GM13977 (cell line): ENCODE measurements around the gene FBLN2.

Experiments
- DNase-seq: peaks from one replicate; pipeline ENCODE4 v3.0.0; 2012; ENCODE audit warnings: low spot score
- in situ Hi-C: fragments of 300-500 bp; cut with MboI; formaldehyde crosslinking; loops from one replicate; pipeline ENCODE4 v1.12.0; 2022; ENCODE audit warnings: low sequenced_read_pairs, low pct_unique_long_range_greater_than_20kb, mixed read lengths, inconsistent platforms; ENCODE audit not compliant: unreplicated experiment
- TF ChIP-seq, protein P1 (sequence below): IDR thresholded peaks from 2 replicates; pipeline ENCODE4 v1.5.1; 2012; ENCODE audit warnings: mild to moderate bottlenecking, control low read depth; ENCODE audit not compliant: insufficient read depth; ENCODE audit errors: extremely low read depth, missing control alignments

The FBLN2 gene

DNA sequence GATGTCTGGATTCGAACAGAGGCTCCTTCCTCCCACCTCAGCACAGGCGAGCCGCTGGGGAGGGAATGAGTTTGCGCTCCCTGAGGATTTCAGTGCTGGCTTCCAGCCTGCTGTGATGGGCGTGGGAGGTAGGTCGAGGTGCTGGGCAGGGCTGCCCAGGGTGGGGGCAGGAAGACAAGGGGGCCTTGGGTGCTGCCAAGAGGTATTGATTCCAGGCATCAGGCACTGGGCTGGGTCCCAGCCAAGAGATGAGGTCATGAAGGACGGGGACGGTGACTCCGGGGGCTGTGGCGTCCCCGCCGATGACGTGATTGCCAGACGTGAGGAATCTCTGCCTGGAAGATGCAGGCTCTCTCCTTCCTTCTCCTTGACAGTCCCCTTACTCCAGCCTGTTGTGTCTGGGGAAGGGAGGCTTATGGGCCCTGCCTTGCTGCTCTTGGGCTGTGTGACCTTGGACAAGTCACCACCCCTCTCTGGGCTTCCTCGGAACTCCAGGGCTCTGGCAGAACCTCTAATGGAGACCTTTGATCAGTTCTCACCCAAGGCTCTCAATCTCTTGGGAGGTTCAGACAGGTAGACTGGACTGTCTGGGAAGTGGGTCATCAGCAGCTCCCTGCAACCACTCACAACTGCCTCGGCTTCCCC, 116.8 kb downstream of the FBLN2 start:
- TF ChIP-seq, protein P1, sequence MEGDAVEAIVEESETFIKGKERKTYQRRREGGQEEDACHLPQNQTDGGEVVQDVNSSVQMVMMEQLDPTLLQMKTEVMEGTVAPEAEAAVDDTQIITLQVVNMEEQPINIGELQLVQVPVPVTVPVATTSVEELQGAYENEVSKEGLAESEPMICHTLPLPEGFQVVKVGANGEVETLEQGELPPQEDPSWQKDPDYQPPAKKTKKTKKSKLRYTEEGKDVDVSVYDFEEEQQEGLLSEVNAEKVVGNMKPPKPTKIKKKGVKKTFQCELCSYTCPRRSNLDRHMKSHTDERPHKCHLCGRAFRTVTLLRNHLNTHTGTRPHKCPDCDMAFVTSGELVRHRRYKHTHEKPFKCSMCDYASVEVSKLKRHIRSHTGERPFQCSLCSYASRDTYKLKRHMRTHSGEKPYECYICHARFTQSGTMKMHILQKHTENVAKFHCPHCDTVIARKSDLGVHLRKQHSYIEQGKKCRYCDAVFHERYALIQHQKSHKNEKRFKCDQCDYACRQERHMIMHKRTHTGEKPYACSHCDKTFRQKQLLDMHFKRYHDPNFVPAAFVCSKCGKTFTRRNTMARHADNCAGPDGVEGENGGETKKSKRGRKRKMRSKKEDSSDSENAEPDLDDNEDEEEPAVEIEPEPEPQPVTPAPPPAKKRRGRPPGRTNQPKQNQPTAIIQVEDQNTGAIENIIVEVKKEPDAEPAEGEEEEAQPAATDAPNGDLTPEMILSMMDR, result no peak
- in situ Hi-C loops, result no loop called here
- no peak for DNase-seq

DNA sequence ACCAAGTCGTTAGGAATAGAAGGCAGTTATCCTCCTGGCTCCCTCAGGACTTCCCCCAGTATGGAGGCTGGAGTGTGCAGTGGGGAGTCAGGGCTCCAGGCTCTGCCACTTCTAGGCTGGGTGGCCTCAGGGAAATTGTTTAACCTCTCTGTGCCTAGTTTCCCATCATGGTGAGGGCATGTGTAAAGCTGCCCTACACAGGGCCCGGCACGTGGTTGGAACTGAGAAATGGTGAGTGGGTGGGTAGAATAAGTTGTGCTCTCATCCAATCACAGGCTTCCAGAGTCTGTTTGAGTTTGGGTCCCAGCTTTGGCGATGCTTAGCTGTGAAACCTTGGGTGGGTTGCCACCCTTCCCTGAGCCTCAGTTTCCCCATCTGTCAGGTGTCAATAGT, 117.3 kb downstream of the FBLN2 start:
- TF ChIP-seq, protein P1, result no peak
- no peak for DNase-seq
- in situ Hi-C loops, result no loop called here

DNA sequence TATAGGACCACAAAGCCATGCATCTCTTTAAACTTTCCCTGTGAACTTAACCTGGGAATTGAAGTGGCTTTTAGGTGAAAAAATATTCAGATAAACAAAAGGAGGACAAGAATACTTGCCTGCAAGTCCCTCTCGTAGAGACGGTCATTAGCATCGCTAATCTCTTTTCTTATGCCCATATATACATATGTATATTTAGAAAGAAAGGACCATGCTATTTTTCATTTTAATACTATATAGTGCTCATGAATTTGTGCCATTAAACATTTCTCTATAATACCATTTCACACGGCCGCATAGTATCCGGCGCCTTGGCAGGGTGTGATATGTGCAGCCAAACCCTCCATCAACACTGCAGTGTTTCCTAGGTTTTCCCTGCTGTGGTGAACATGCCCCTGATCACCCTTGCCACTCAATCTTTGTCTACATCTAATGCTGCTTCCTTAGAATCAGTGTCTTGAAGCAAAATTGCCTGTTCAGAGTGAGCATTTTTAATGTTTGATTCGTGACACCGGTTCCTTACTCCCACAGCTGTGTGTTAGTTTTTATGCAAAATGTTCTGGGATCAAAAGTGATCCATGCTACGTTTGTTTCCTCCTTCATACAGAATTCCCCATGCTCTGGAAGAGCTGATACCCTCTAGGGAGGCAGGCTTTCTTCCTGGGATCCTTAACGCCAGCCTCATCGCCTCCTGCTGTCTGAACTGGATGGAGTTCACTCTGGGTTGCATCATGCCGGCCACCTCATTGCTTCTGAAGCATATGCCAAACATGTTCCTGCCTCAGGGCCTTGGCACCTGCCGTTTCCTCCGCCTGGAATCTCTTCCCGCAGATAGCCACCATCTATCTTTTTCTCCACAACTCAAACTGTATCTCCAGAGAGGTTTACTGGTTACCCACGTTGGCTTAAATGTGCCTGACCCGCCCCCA, 118.1 kb downstream of the FBLN2 start:
- no peak for DNase-seq
- TF ChIP-seq, protein P1, result no peak
- in situ Hi-C loops, result no loop called here

DNA sequence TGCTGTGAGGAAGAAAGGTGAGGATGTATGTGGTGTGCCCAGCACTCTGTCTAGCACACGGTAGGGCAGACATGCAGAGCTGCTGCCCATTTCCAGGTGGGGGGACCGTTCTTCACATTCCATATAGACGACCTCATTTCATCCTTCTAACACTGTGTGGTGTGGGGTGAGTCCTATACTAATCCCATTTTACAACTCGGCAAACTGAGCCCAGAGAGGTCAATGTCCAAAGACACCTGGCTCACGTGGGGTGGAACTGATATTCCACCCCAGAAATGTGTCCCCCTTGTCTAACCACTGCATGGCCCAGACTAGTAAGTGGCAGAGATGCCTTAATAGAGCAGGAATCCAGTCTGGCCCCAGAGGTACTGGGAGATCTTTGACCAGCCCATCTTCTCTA, 119.2 kb downstream of the FBLN2 start:
- TF ChIP-seq, protein P1, result no peak
- no peak for DNase-seq
- in situ Hi-C loops, result no loop called here

DNA sequence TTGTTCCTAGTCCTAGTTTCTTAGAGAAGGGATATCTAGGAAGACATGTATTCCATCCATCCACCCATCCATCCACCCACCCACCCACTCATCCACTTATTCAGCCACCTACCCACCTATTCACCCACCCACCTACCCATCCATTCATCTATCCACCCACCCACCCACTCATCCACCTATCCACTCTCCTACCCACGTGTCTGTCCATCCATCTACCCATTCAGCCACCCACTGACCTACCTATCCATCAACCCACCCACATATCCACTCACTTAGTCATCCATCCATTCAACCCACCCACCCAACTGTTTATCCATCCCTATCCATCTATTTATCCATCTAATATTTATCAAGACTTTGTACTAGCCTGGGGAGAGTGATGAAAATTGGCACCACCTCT, 120.5 kb downstream of the FBLN2 start:
- in situ Hi-C loops, result no loop called here
- DNase-seq, result no peak
- TF ChIP-seq, protein P1, result no peak

DNA sequence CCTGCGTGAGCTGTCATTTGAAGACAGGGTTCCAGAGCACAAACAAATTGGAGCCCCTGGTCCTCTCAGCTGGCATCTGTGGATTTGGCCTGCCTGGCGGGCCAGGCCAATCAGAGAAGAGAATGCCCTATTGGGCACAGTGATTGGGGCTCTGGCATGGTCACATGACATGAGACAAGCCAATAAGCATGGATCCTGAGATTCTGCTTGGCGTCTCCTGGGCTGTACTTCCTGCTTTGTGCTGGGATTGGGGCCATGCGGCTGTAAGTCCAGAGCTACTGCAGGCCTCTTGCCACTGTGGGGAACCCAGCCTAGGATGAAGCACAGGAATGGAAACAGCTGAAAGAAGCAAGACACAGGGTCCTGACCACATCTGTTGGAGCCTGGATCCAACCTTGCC, 121.4 kb downstream of the FBLN2 start:
- TF ChIP-seq, protein P1, result no peak
- DNase-seq, result no peak
- in situ Hi-C loops, result no loop called here
